ENCODE results near the gene GABARAP. TPM values are rescaled to one million over a fixed set of nuclear protein-coding genes. Genes with fewer than 3 reads are reported as not detected.

GABARAP gene
- polyA plus RNA-seq, 1 donor from 2014 or later, result 384 TPM

DNA sequence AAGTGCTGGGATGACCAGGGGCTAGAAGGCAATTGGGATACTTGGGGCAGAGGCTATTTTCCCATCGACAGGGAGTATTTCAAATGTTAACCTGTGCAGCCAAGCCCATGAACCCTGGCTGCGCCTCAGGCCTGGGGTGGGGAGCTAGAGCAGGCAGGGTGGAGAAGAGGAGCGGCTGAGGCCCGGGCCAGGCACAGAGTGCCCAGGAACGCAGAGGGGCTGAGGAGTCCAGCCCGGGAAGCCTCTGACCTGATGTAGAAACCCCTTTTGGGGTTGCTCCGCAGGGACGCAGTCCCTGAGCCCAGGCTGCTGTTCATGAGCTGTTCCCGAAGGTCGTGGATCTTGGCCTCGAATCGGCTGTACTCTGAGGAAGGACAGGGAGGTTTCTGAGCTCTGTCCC, 46.3 kb downstream of the GABARAP start:
- TF ChIP-seq SMC3 (conservative IDR thresholded peaks at IDR 0.05; ENCODE audit: poor library complexity) (no peak), POLR2AphosphoS5 (IDR thresholded peaks at IDR 0.05) (no peak)
- H3F3A ChIP-seq (ENCODE audit: insufficient read depth, low read length, poor library complexity, severe bottlenecking), result no peaks in the 10 kb centered on the region
- no peaks in the 10 kb centered on the region for H3K9me3 ChIP-seq (ENCODE audit: low read length)
- H3K4me2 ChIP-seq (ENCODE audit: low read length), result no peak overlapping the region
- no peak overlapping the region for H3K4me3 ChIP-seq (ENCODE audit: low read length)
- H4K20me1 ChIP-seq (ENCODE audit: insufficient read depth), result no peaks in the 10 kb centered on the region
- no peaks in the 10 kb centered on the region for H3K79me2 ChIP-seq (replicated peaks; ENCODE audit: insufficient read depth, low read length)
- H3K9me2 ChIP-seq (ENCODE audit: insufficient read depth, low read length), result no peaks in the 10 kb centered on the region
- H3K27me3 ChIP-seq (ENCODE audit: insufficient read depth, low read depth, low read length), result no peaks in the 10 kb centered on the region
- peaks cover 11% of the 10 kb centered on the region for H3K36me3 ChIP-seq (ENCODE audit: insufficient read depth, low read length)
- no peak overlapping the region for H3K9ac ChIP-seq (ENCODE audit: low read length)
- no peak overlapping the region for H2AFZ ChIP-seq (ENCODE audit: low read depth, low read length)
- no peak overlapping the region for H3K27ac ChIP-seq (ENCODE audit: low read length)

GRCh38 chr17:7192271-7192937, 49.8 kb downstream of the GABARAP start:
- H3K79me2 ChIP-seq (replicated peaks; ENCODE audit: insufficient read depth, low read length), result no peaks in the 10 kb centered on the region
- H3K9me2 ChIP-seq (ENCODE audit: insufficient read depth, low read length), result no peaks in the 10 kb centered on the region
- H3K27ac ChIP-seq (ENCODE audit: low read length), result no peak overlapping the region
- no peak overlapping the region for H2AFZ ChIP-seq (ENCODE audit: low read depth, low read length)
- TF ChIP-seq POLR2AphosphoS5 (IDR thresholded peaks at IDR 0.05), result no peak
- TF ChIP-seq REST (IDR thresholded peaks at IDR 0.05; ENCODE audit: borderline replicate concordance), result no peak
- no peak for TF ChIP-seq TAF1 (IDR thresholded peaks at IDR 0.05; ENCODE audit: low read depth)
- TF ChIP-seq MXI1 (conservative IDR thresholded peaks at IDR 0.05; ENCODE audit: poor library complexity, severe bottlenecking), result no peak
- no peak for TF ChIP-seq EP300 (conservative IDR thresholded peaks at IDR 0.05; ENCODE audit: poor library complexity, severe bottlenecking)
- TF ChIP-seq, protein P1, sequence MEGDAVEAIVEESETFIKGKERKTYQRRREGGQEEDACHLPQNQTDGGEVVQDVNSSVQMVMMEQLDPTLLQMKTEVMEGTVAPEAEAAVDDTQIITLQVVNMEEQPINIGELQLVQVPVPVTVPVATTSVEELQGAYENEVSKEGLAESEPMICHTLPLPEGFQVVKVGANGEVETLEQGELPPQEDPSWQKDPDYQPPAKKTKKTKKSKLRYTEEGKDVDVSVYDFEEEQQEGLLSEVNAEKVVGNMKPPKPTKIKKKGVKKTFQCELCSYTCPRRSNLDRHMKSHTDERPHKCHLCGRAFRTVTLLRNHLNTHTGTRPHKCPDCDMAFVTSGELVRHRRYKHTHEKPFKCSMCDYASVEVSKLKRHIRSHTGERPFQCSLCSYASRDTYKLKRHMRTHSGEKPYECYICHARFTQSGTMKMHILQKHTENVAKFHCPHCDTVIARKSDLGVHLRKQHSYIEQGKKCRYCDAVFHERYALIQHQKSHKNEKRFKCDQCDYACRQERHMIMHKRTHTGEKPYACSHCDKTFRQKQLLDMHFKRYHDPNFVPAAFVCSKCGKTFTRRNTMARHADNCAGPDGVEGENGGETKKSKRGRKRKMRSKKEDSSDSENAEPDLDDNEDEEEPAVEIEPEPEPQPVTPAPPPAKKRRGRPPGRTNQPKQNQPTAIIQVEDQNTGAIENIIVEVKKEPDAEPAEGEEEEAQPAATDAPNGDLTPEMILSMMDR (IDR thresholded peaks at IDR 0.05; ENCODE audit: poor library complexity, severe bottlenecking), result no peak
- TF ChIP-seq EZH2 (IDR thresholded peaks at IDR 0.05; ENCODE audit: borderline replicate concordance, insufficient read depth, low read length, poor library complexity, severe bottlenecking), result no peak
- no peak for TF ChIP-seq RAD21 (conservative IDR thresholded peaks at IDR 0.05)
- TF ChIP-seq SMC3 (conservative IDR thresholded peaks at IDR 0.05; ENCODE audit: poor library complexity), result no peak
- H3K9ac ChIP-seq (ENCODE audit: low read length), result no peak overlapping the region
- no peaks in the 10 kb centered on the region for H3F3A ChIP-seq (ENCODE audit: insufficient read depth, low read length, poor library complexity, severe bottlenecking)
- no peaks in the 10 kb centered on the region for H3K27me3 ChIP-seq (ENCODE audit: insufficient read depth, low read depth, low read length)
- H3K4me2 ChIP-seq (ENCODE audit: low read length), result no peak overlapping the region
- H3K9me3 ChIP-seq (ENCODE audit: low read length), result no peaks in the 10 kb centered on the region
- H3K4me3 ChIP-seq (ENCODE audit: low read length), result no peak overlapping the region
- H3K36me3 ChIP-seq (ENCODE audit: insufficient read depth, low read length), result peaks cover 11% of the 10 kb centered on the region
- no peaks in the 10 kb centered on the region for H4K20me1 ChIP-seq (ENCODE audit: insufficient read depth)
